Lung (tissue), 12 donors: ENCODE measurements around the gene RLN3. TPM values are rescaled to one million over a fixed set of nuclear protein-coding genes. Genes with fewer than 3 reads are reported as not detected.

Experiments
- ATAC-seq: fragments of 200-7000 bp; cut with Tn5 transposase; one replicate; pipeline ENCODE4 v1.9.1; 2020; ENCODE audit warnings: moderate number of reproducible peaks; ENCODE audit not compliant: insufficient read depth, low FRiP score
- DNase-seq, 3 donors: peaks; one replicate each; pipeline ENCODE4 v3.0.0-alpha.2; 2013 to 2017
- H3K27ac ChIP-seq, 2 donors: one replicate each; pipeline ENCODE4 v1.5.1; 2013; ENCODE audit warnings: mild to moderate bottlenecking in 2 of 2, moderate library complexity in 2 of 2, control low read depth in 1 of 2, inconsistent platforms in 1 of 2, low read depth in 1 of 2, low read length in 1 of 2
- H3K27me3 ChIP-seq, 3 donors: one replicate each; pipeline ENCODE4 v1.5.1; 2013; ENCODE audit warnings: low read length in 2 of 3; ENCODE audit not compliant: control insufficient read depth in 3 of 3, insufficient read depth in 3 of 3
- H3K36me3 ChIP-seq, 4 donors: one replicate each; pipeline ENCODE4 v1.5.1; 2013; ENCODE audit warnings: low read length in 4 of 4, mild to moderate bottlenecking in 1 of 4, moderate library complexity in 1 of 4; ENCODE audit not compliant: control insufficient read depth in 4 of 4, insufficient read depth in 4 of 4
- H3K4me1 ChIP-seq, 5 donors: one replicate each; pipeline ENCODE4 v1.5.1; 2013; ENCODE audit warnings: low read length in 5 of 5, mild to moderate bottlenecking in 2 of 5, moderate library complexity in 1 of 5; ENCODE audit not compliant: control insufficient read depth in 5 of 5, insufficient read depth in 5 of 5
- H3K4me3 ChIP-seq: one replicate; pipeline ENCODE4 v1.5.1; 2013; ENCODE audit warnings: mild to moderate bottlenecking, control low read depth, moderate library complexity
- H3K9ac ChIP-seq, 2 donors: one replicate each; pipeline ENCODE4 v1.5.1; 2013; ENCODE audit warnings: low read length in 2 of 2, control low read depth in 1 of 2; ENCODE audit not compliant: insufficient read depth in 1 of 2
- H3K9me3 ChIP-seq, 4 donors: one replicate each; pipeline ENCODE4 v1.5.1; 2013; ENCODE audit warnings: low read length in 3 of 4, mild to moderate bottlenecking in 1 of 4, moderate library complexity in 1 of 4; ENCODE audit not compliant: control insufficient read depth in 4 of 4, insufficient read depth in 3 of 4
- WGBS, 2 donors: extraction: QIAGEN DNeasy Blood & Tissue Kit; methylation state at CpG; one replicate each; pipeline ENCODE4 v1.1.7; 2013; 5-methylcytosine and 5-hydroxymethylcytosine counted together
- polyA plus RNA-seq, 2 donors: library from polyadenylated mRNA; stranded (reverse); fragments of 200-250 nt; gene quantifications; one replicate each; pipeline ENCODE4 v1.2.1, GENCODE V29; 2013
- total RNA-seq, 2 donors: library from RNA; depleted of rRNA in 1 of 2; stranded (reverse); fragments of >200 nt in 1 of 2; gene quantifications; one replicate each; pipeline ENCODE4 v1.2.1, GENCODE V29; 2014 to 2021
- TF ChIP-seq, protein P1 (sequence below): IDR thresholded peaks from 2 replicates; pipeline ENCODE4 v1.5.1; 2012; ENCODE audit warnings: mild to moderate bottlenecking; ENCODE audit errors: control extremely low read depth, extremely low read depth
- donor health status: control.
- donor health status: control.
- donor health status: Bipolar disorder and iron deficiency.
- donor health status: healthy.
- donor health status: DM: yes; HTN: yes; CAD: no.

Gene RLN3
- total and polyA plus RNA-seq, 4 donors: 0.50 to 0.52 TPM; not detected in 2

DNA sequence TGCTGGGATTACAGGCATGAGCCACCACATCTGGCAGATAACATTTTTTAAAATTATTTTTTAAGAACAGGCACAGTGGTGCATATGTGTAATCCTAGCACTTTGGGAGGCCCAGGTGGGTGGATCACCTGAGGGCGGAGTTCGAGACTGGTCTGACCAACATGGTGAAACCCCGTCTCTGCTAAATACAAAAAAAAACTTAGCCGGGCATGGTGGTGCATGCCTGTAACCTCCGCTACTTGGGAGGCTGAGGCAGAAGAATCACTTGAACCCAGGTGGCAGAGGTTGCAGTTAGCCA, 34.6 kb downstream of the RLN3 start:
- DNase-seq (no peak), ATAC-seq (no peak)
- Histone ChIP-seq H3K27me3 (peaks cover 0 to 8% (median 5%) of the 10 kb centered on the region in 3 donors), H3K27ac (no peak overlapping the region), H3K4me1 (peaks cover 3 to 6% (median 4%) of the 10 kb centered on the region in 5 donors), H3K4me3 (no peak overlapping the region), H3K9me3 (peaks cover 0 to 1% (median 0%) of the 10 kb centered on the region in 4 donors), H3K36me3 (no peaks in the 10 kb centered on the region), H3K9ac (no peak overlapping the region)
- TF ChIP-seq, protein P1, sequence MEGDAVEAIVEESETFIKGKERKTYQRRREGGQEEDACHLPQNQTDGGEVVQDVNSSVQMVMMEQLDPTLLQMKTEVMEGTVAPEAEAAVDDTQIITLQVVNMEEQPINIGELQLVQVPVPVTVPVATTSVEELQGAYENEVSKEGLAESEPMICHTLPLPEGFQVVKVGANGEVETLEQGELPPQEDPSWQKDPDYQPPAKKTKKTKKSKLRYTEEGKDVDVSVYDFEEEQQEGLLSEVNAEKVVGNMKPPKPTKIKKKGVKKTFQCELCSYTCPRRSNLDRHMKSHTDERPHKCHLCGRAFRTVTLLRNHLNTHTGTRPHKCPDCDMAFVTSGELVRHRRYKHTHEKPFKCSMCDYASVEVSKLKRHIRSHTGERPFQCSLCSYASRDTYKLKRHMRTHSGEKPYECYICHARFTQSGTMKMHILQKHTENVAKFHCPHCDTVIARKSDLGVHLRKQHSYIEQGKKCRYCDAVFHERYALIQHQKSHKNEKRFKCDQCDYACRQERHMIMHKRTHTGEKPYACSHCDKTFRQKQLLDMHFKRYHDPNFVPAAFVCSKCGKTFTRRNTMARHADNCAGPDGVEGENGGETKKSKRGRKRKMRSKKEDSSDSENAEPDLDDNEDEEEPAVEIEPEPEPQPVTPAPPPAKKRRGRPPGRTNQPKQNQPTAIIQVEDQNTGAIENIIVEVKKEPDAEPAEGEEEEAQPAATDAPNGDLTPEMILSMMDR: no peak
- WGBS, 2 donors: 77 to 86% methylated on average over 5 of the region's 5 CpGs

GRCh38 chr19:14063105-14063504, 35.2 kb downstream of the RLN3 start:
- H3K36me3 ChIP-seq: no peaks in the 10 kb centered on the region
- peaks cover 0 to 8% (median 5%) of the 10 kb centered on the region in 3 donors for H3K27me3 ChIP-seq
- no peaks in the 10 kb centered on the region for H3K9me3 ChIP-seq
- 54 to 61% methylated on average over 7 of the region's 7 CpGs for WGBS, 2 donors
- no peak overlapping the region for H3K27ac ChIP-seq
- TF ChIP-seq, protein P1: no peak
- peaks cover 1 to 5% (median 2%) of the 10 kb centered on the region in 5 donors for H3K4me1 ChIP-seq
- ATAC-seq (no peak), DNase-seq (no peak)
- H3K4me3 ChIP-seq: no peak overlapping the region
- no peak overlapping the region for H3K9ac ChIP-seq

DNA sequence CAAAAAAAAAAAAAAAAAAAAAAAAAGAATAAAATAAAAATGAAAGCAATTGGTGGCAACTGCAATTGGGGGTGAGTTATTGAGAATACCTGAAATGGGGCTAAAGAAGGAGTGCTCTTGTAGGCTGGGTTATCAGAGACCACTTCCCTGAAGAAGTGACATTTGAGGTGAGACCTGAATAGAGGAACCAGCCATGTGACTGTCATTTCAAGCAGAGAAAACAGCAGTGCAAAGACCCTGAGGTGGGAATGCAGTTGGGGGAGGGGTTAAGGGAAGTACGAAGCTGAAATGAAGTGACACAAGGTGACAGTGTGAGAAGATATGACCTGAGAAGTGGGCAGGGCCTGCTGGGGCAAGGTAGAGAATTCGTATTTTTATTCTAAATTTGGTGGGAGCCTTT, 38.2 kb downstream of the RLN3 start:
- TF ChIP-seq, protein P1: no peak
- no peak for DNase-seq
- H3K36me3 ChIP-seq: no peaks in the 10 kb centered on the region
- 71 to 72% methylated on average over 2 of the region's 2 CpGs for whole genome bisulfite sequencing, 2 donors
- ATAC-seq: no peak
- H3K9ac ChIP-seq: no peak overlapping the region
- no peaks in the 10 kb centered on the region for H3K4me1 ChIP-seq
- H3K9me3 ChIP-seq: no peaks in the 10 kb centered on the region
- H3K27ac ChIP-seq: no peak overlapping the region
- H3K27me3 ChIP-seq: no peaks in the 10 kb centered on the region
- H3K4me3 ChIP-seq: no peak overlapping the region
